HUES6 (cell line): ENCODE results near the gene SLC44A2.

Experiments
- H3K27ac ChIP-seq: 2 replicates; pipeline ENCODE4 v1.7.0; 2013; ENCODE audit warnings: low read depth, mild to moderate bottlenecking, low read length, inconsistent platforms
- H3K27me3 ChIP-seq: 2 replicates; pipeline ENCODE4 v1.6.1; 2013; ENCODE audit warnings: low read length; ENCODE audit not compliant: control insufficient read depth, insufficient read depth
- H3K36me3 ChIP-seq: 2 replicates; pipeline ENCODE4 v1.6.1; 2013; ENCODE audit warnings: low read length; ENCODE audit not compliant: control insufficient read depth, insufficient read depth
- H3K4me1 ChIP-seq: 2 replicates; pipeline ENCODE4 v1.6.1; 2013; ENCODE audit warnings: low read length; ENCODE audit not compliant: control insufficient read depth, insufficient read depth
- H3K4me3 ChIP-seq: 2 replicates; pipeline ENCODE4 v1.5.1; 2013; ENCODE audit warnings: low read depth, low read length
- H3K9ac ChIP-seq: one replicate; pipeline ENCODE4 v1.6.1; 2013; ENCODE audit warnings: mild to moderate bottlenecking, low read length
- H3K9me3 ChIP-seq: 2 replicates; pipeline ENCODE4 v1.6.1; 2013; ENCODE audit warnings: low read depth, low read length; ENCODE audit not compliant: control insufficient read depth, insufficient read depth

Gene SLC44A2

DNA sequence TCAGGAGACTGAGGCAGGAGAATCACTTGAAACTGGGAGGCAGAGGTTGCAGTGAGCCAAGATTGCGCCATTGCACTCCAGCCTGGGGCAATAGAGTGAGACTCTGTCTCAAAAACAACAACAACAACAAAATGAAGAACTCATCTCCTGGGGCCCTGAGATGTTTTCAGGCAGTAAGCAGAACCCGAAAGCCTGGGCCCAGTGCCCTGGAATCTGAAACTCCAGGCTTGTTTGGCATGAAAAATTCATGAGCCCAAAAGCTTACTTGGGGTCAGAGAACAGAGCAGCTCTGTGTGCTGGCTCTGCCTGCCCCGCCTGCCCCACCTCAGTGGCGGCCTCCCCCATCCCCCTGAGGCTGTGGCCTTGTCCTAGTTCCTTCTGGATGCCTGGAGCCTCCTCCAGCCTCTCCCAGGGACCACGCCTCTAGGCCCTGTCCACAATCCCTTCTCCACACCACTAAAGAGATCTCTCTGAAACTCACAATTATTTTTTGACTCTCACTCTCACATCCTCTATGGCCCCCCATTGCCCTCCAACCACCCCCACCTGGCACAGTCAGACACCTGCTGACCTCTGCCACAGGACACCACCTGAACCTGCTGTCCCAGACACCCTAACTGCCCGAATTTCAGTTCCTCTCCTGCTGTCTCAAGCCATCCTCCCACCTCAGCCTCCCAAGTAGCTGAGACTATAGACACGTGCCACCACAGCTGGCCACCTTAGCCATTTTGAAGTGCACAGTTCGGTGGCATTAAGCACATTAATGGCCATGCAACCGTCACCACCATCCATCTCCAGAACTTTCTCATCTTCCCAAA lies 31.3 kb upstream of the SLC44A2 start:
- H3K36me3 ChIP-seq, result no peaks in the 10 kb centered on the region
- H3K4me3 ChIP-seq, result no peak overlapping the region
- H3K4me1 ChIP-seq, result no peaks in the 10 kb centered on the region
- H3K27ac ChIP-seq, result no peak overlapping the region
- H3K9me3 ChIP-seq, result no peaks in the 10 kb centered on the region
- H3K9ac ChIP-seq, result no peak overlapping the region
- no peaks in the 10 kb centered on the region for H3K27me3 ChIP-seq

DNA sequence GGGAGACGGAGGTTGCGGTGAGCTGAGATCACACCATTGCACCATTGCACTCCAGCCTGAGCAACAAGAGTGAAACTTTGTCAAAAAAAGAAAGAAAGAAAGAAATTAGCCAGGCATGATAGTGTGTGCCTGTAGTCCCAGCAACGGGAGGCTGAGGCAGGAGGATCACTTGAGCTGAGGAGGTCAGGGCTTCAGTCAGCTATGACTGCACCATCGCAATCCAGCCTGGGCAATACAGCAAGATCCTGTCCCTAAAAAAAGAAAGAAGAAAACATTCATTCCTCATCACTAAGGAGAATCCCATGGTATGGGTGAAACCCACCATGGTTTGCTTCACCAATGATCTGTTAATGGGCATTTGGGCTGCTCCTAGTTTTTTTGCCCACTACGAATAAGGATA lies 25.2 kb upstream of the SLC44A2 start:
- Histone ChIP-seq H3K36me3 (no peaks in the 10 kb centered on the region), H3K9ac (no peak overlapping the region), H3K27me3 (no peaks in the 10 kb centered on the region), H3K4me3 (no peak overlapping the region), H3K4me1 (peaks cover 19% of the 10 kb centered on the region), H3K9me3 (no peaks in the 10 kb centered on the region), H3K27ac (no peak overlapping the region)

DNA sequence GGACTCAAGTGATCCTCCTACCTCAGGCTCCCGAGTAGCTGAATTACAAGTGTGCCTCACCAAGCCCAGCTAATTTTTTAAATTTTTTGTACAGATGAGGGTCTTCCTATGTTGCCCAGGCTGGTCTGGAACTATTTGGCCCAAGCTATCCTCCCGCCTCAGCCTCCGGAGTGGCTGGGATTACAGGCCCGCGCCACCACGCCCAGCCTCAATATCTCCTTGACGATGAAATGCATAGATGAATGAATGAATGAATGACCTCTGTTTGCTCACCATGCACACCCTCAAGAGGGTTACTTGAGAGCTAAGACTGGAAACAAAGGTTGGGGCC lies 23.4 kb upstream of the SLC44A2 start:
- no peaks in the 10 kb centered on the region for H3K9me3 ChIP-seq
- H3K27ac ChIP-seq, result no peak overlapping the region
- H3K36me3 ChIP-seq, result no peaks in the 10 kb centered on the region
- H3K4me1 ChIP-seq, result peaks cover 19% of the 10 kb centered on the region
- no peak overlapping the region for H3K9ac ChIP-seq
- peak overlapping the region; percentile 37; the same call in 1 of the 2 replicates for H3K4me3 ChIP-seq
- H3K27me3 ChIP-seq, result no peaks in the 10 kb centered on the region

DNA sequence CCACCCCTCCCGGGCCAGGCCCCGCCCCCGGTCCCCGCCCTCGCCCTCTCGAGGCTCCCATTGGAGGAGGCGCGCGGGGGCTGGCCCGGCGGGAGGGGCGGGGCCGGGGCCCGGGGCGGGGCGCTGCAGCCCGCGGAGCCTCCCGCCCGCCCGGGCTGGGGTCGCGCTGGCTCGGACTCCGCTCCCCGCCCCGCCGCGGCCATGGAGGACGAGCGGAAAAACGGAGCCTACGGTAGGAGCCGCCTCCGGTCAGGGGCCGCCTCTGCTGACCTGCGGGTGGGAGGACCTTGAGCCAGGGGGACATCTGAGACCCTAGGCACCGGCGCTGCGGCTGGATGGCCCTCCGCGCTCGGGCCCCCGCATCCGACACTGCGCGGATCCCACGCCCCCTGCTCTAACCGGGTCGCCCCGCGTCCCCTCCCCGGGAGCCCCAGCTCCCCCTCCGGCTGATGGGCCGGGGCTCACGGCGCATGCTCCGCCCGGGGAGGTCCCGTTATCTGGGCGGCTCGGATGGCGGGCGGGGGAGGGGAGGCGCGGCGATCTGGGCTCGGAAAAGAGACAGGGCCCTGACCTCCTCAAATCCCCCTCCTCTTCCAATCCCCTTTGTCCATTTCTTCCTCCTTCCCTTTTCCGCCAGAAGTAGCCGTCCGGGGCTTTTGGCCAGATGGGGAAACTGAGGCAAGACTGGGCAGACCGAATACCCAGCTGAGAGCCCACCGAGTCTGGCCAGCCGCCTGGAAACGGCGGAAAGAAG lies 22.8 kb upstream of the SLC44A2 start:
- peaks cover 19% of the 10 kb centered on the region for H3K4me1 ChIP-seq
- H3K27ac ChIP-seq, result peak overlapping the region; percentile 83; the same call in 1 of the 2 replicates
- no peaks in the 10 kb centered on the region for H3K36me3 ChIP-seq
- H3K27me3 ChIP-seq, result no peaks in the 10 kb centered on the region
- H3K9ac ChIP-seq, result peak overlapping the region; percentile 94
- H3K4me3 ChIP-seq, result peak overlapping the region; percentile 99
- no peaks in the 10 kb centered on the region for H3K9me3 ChIP-seq

DNA sequence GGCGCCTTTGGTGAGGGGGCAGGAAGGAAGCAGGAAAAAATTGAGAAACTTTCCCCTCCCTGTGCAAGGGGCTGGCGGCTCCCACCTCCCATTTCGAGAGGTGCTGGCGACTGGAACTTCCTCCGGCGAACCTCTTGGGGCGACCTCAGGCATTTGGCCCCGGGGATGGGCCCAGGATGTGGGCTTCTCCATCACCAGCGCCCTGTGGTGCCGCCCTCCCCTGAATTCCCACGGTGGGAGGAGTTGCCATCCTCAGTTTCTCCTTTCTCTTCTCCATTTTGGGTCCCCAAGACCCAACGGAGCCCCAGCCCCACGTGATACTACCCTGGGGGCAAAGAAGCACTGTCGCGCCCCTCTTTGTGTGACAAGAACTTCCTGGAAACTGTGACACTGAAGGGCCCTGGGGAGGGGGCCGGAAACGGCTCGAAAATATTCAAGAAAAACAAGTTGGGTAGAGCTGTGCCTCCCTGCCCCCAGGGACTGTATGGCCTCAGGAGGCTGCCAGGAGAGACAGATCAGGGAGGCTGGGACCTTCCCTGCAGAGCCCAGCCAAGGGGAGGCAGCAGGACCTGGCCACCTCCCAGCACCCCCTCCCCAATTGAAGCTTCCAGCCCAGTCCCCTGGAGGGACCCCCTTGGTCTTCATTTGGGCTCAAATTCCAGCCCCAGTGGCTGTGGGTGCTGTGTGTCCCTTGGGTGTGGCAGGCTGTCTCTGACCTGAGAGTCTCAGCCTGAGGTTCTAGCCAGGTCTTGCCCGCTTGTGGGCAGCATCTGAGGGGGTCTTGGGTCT lies 22.1 kb upstream of the SLC44A2 start:
- Histone ChIP-seq H3K27ac (peak overlapping the region; percentile 83; the same call in 1 of the 2 replicates), H3K4me1 (peaks cover 19% of the 10 kb centered on the region)

GRCh38 chr19:10603873-10604459 lies 21.4 kb upstream of the SLC44A2 start:
- H3K27ac ChIP-seq, result no peak overlapping the region; the same call in 1 of the 2 replicates
- H3K27me3 ChIP-seq, result no peaks in the 10 kb centered on the region
- H3K4me3 ChIP-seq, result peak overlapping the region; percentile 99
- no peaks in the 10 kb centered on the region for H3K9me3 ChIP-seq
- peak overlapping the region; percentile 94 for H3K9ac ChIP-seq
- no peaks in the 10 kb centered on the region for H3K36me3 ChIP-seq
- H3K4me1 ChIP-seq, result peaks cover 19% of the 10 kb centered on the region

More for the DNA sequence above, 22.1 kb upstream of the SLC44A2 start:
- peak overlapping the region; percentile 94 for H3K9ac ChIP-seq
- H3K9me3 ChIP-seq, result no peaks in the 10 kb centered on the region
- H3K27me3 ChIP-seq, result no peaks in the 10 kb centered on the region
- peak overlapping the region; percentile 99 for H3K4me3 ChIP-seq
- H3K36me3 ChIP-seq, result no peaks in the 10 kb centered on the region

- Histone ChIP-seq H3K36me3 (no peaks in the 10 kb centered on the region), H3K27me3 (no peaks in the 10 kb centered on the region), H3K9me3 (no peaks in the 10 kb centered on the region), H3K9ac (no peak overlapping the region), H3K27ac (no peak overlapping the region), H3K4me3 (no peak overlapping the region; the same call in 1 of the 2 replicates), H3K4me1 (peaks cover 19% of the 10 kb centered on the region)
Observed at GRCh38 chr19:10604460-10604980, 20.8 kb upstream of the SLC44A2 start.

DNA sequence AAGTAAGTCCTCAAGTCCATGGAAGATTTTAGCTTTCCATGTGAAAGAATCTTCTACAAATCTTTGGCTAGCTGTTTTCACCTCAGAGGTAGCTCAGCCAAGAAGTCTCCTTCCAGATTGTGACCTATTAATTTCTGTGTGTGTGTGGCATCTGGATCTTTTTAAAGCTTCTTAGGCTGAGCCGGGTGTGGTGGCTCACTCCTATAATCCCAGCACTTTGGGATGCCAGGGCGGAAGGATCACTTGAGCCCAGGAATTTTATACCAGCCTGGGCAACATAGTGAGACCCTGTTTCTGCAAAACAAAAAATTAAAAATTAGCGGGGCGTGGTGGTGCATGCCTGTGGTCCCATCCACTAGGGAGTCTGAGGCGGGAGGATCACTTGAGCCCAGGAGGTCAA lies 13.4 kb upstream of the SLC44A2 start:
- Histone ChIP-seq H3K9ac (no peak overlapping the region), H3K36me3 (no peaks in the 10 kb centered on the region), H3K4me1 (no peaks in the 10 kb centered on the region), H3K27ac (no peak overlapping the region), H3K9me3 (no peaks in the 10 kb centered on the region), H3K4me3 (no peak overlapping the region), H3K27me3 (no peaks in the 10 kb centered on the region)

DNA sequence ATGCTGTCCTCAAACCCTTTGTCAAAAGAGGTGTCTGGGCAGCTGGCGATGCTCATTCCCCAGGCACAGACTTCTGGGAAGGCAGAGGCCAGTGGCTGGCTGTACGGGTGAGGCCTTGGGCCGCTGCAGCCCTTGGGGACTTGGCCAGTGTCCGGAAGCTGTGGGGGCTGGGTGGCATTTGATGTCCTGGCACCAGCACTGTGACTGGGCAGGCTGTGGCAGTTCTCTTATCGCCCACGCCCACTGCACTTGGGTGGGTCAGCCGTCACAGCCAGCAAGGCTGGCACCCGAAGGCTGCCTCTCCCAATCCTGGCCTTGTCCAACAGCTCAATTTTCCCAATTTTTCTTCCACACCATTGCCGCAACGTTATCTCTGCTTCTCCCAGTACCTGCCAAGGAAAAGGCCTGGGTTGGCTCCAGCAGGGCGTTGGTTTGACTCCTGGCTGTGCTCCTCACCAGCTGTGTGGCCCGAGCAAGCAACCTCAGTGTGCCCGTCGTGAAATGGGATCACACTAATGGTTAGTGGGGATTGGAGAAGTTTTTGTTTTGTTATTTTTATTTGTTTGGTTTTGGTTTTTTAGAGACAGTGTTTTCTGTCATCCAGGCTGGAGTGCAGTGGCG lies 12.7 kb upstream of the SLC44A2 start:
- Histone ChIP-seq H3K9ac (no peak overlapping the region), H3K27ac (no peak overlapping the region), H3K4me1 (no peaks in the 10 kb centered on the region), H3K4me3 (no peak overlapping the region), H3K36me3 (no peaks in the 10 kb centered on the region), H3K9me3 (no peaks in the 10 kb centered on the region), H3K27me3 (no peaks in the 10 kb centered on the region)

DNA sequence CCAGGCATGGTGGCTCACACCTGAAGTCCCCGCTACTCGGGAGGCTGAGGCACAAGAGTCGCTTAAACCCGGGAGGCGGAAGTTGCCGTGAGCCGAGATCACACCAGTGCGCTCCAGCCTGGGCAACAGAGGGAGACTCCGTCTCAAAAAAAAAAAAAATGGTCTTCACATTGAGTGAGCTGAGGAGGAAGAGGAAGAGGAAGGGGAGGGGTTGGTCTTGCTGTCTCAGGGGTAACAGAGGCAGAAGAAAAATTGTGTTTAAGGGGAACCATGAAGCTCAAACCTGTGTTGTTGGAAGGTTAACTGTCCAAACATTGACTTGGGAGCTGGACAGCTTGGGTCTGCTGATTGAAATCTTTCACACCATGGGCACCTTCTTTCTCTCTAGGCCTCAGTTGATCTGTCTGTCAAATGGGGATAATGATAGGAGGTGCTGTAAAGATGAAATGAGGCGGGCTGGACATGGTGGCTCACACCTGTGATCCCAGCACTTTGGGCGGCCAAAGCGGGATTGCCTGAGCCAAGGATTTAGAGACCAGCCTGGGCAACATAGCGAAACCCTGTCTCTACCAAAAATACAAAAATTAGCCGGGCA lies 9.8 kb upstream of the SLC44A2 start:
- Histone ChIP-seq H3K36me3 (no peaks in the 10 kb centered on the region; the same call in 1 of the 2 replicates), H3K4me3 (no peak overlapping the region), H3K9me3 (no peaks in the 10 kb centered on the region), H3K27ac (no peak overlapping the region), H3K9ac (no peak overlapping the region), H3K4me1 (no peaks in the 10 kb centered on the region), H3K27me3 (no peaks in the 10 kb centered on the region)
